K562 (cell line): ENCODE results near the gene IMPA2. TPM values are rescaled to one million over a fixed set of nuclear protein-coding genes. Genes with fewer than 3 reads are reported as not detected.

Source experiments
- ATAC-seq: fragments of 200-7000 bp; cut with Tn5 transposase; 3 replicates; pipeline ENCODE4 v1.9.1; 2020; ENCODE audit warnings: moderate library complexity
- BruUV-seq: library from RNA; stranded (reverse); fragments of 400-500 nt; replicated peaks from 2 replicates; lab custom pipeline; 2021; lab: Mats Ljungman, UMichigan
- CTCF ChIA-PET: fragments of 300-600 bp; formaldehyde crosslinking; extraction: SDS; loops from one replicate; lab custom pipeline; 2021; ENCODE audit warnings: low intra/inter-chr PET ratio; lab: Yijun Ruan, JAX
- POLR2A ChIA-PET: fragments of 300-600, 350-650 bp; sonication (Branson Sonifier 250); formaldehyde crosslinking; extraction: SDS; loops from one replicate; lab custom pipeline; 2021; ENCODE audit warnings: antibody characterized with exemption, inconsistent platforms; lab: Yijun Ruan, JAX
- DNase-seq, 4 experiments: peaks; one replicate each; pipeline versions ENCODE4 v3.0.0 to v3.0.0-alpha.2; 2011 to 2018; ENCODE audit warnings: low spot score in 3 of 4, mixed read lengths in 3 of 4; ENCODE audit errors: extremely low read depth in 1 of 4
- FAIRE-seq: peaks from 2 replicates; lab custom pipeline; 2011; peaks lifted over from hg19 to GRCh38; lab: Jason Lieb, UNC
- H2AFZ ChIP-seq: 2 replicates; pipeline ENCODE4 v1.6.0; 2011; ENCODE audit warnings: low read depth, low read length, control low read depth, inconsistent platforms
- H3K27ac ChIP-seq: fragments of 200-600 bp; 3 replicates; pipeline ENCODE4 v1.8.0; 2011; ENCODE audit warnings: low read depth, mild to moderate bottlenecking, control low read depth, inconsistent platforms, low read length, moderate library complexity, mixed read lengths; ENCODE audit errors: extremely low read depth
- H3K27me3 ChIP-seq, 2 experiments: fragments of 300-600 bp in 1 of 2; 2 replicates in 1 of 2; 3 replicates in 1 of 2; pipeline versions ENCODE4 v1.6.0 to v1.8.0; 2011; ENCODE audit warnings: inconsistent platforms in 2 of 2, low read length in 2 of 2, mild to moderate bottlenecking in 1 of 2, mixed read lengths in 1 of 2, moderate library complexity in 1 of 2; ENCODE audit not compliant: control insufficient read depth in 2 of 2, insufficient read depth in 2 of 2
- H3K36me3 ChIP-seq: fragments of 300-600 bp; 3 replicates; pipeline ENCODE4 v1.8.0; 2011; ENCODE audit warnings: mild to moderate bottlenecking, low read length, inconsistent platforms; ENCODE audit not compliant: control insufficient read depth, insufficient read depth
- H3K4me1 ChIP-seq, 2 experiments: fragments of 200-600 bp in 1 of 2; replicated peaks in 1 of 2; 2 replicates in 1 of 2; 3 replicates in 1 of 2; pipeline versions ENCODE4 v1.5.1 to v1.8.0; 2011; ENCODE audit warnings: inconsistent platforms in 2 of 2, low read length in 2 of 2, mild to moderate bottlenecking in 1 of 2, mixed read lengths in 1 of 2, moderate library complexity in 1 of 2; ENCODE audit not compliant: control insufficient read depth in 2 of 2, insufficient read depth in 2 of 2
- H3K4me2 ChIP-seq: 2 replicates; pipeline ENCODE4 v1.6.1; 2011; ENCODE audit warnings: low read length, control low read depth, inconsistent platforms, mixed read lengths; ENCODE audit not compliant: insufficient read depth
- H3K4me3 ChIP-seq: fragments of 200-600 bp; sonication (generic), shearing (Covaris generic); 2 replicates; pipeline ENCODE4 v1.5.1; 2016; ENCODE audit warnings: control low read depth, inconsistent platforms
- H3K79me2 ChIP-seq: fragments of 200-600 bp; 3 replicates; pipeline ENCODE4 v1.8.0; 2011; ENCODE audit warnings: low read length, inconsistent platforms; ENCODE audit not compliant: control insufficient read depth, insufficient read depth
- H3K9ac ChIP-seq, 2 experiments: 2 replicates each; pipeline versions ENCODE4 v1.6.0 to v1.6.1; 2011; ENCODE audit warnings: low read depth in 2 of 2, low read length in 2 of 2, control low read depth in 1 of 2, inconsistent platforms in 1 of 2, mild to moderate bottlenecking in 1 of 2, mixed read lengths in 1 of 2; ENCODE audit not compliant: insufficient read depth in 1 of 2
- H3K9me1 ChIP-seq: one replicate; pipeline ENCODE4 v1.6.0; 2011; ENCODE audit warnings: inconsistent platforms, mild to moderate bottlenecking, low read length, moderate library complexity; ENCODE audit not compliant: control insufficient read depth, insufficient read depth
- H3K9me3 ChIP-seq: replicated peaks from 2 replicates; pipeline ENCODE4 v1.5.1; 2011; ENCODE audit warnings: low read depth, low read length, inconsistent platforms; ENCODE audit not compliant: control insufficient read depth, insufficient read depth
- H4K20me1 ChIP-seq: replicated peaks from 2 replicates; pipeline ENCODE4 v1.6.1; 2011; ENCODE audit warnings: low read length, inconsistent platforms, mixed read lengths; ENCODE audit not compliant: control insufficient read depth, insufficient read depth
- BRD9 ChIP-seq: fragments of 450-650 bp; IDR thresholded peaks from 2 replicates; pipeline ENCODE4 v1.6.1; 2018; ENCODE audit warnings: low read depth; ENCODE audit not compliant: partially characterized antibody
- HOXB6 ChIP-seq: fragments of 250-450 bp; sonication (Bioruptor Pico); IDR thresholded peaks from 2 replicates; pipeline ENCODE4 v1.5.1; 2022; ENCODE audit warnings: mild to moderate bottlenecking, borderline replicate concordance
- NONO ChIP-seq, 2 experiments: fragments of 200-400 bp in 1 of 2; fragments of 450-650 bp in 1 of 2; formaldehyde crosslinking in 1 of 2; IDR thresholded peaks; 2 replicates each; pipeline ENCODE4 v1.6.1; 2017; ENCODE audit warnings: low read depth in 2 of 2, mild to moderate bottlenecking in 2 of 2, moderate library complexity in 2 of 2, low read length in 1 of 2
- XRCC5 ChIP-seq: fragments of 200-400 bp; formaldehyde crosslinking; IDR thresholded peaks from 2 replicates; pipeline ENCODE4 v1.6.1; 2017; ENCODE audit warnings: low read depth, mild to moderate bottlenecking, low read length
- ZFP36 ChIP-seq: fragments of 150-350 bp; IDR thresholded peaks from 2 replicates; pipeline ENCODE4 v1.6.1; 2018; ENCODE audit warnings: low read length, low read depth; ENCODE audit not compliant: partially characterized antibody
- ZKSCAN3 ChIP-seq: fragments of 250-450 bp; sonication (Bioruptor Pico); IDR thresholded peaks from 2 replicates; pipeline ENCODE4 v1.4.0; 2020
- ZKSCAN8 ChIP-seq: fragments of 200-800 bp; sonication (Bioruptor generic); IDR thresholded peaks from 2 replicates; pipeline ENCODE4 v1.6.1; 2016; ENCODE audit warnings: missing genetic modification characterization, missing compliant biosample characterization
- WGBS: fragments of 100-300 bp; shearing (Covaris generic); methylation state at CpG from one replicate; pipeline ENCODE4 v1.1.6; 2016; ENCODE audit warnings: low coverage, mixed read lengths; ENCODE audit not compliant: insufficient coverage; ENCODE audit errors: missing lambda C conversion rate; 5-methylcytosine and 5-hydroxymethylcytosine counted together
- in situ Hi-C: fragments of 300-500 bp; cut with MboI; formaldehyde crosslinking; loops from 4 replicates; pipeline ENCODE4 v1.15.0; 2018; ENCODE audit warnings: inconsistent platforms, mixed read lengths
- intact Hi-C: fragments of 100-400 bp; cut with micrococcal nuclease; formaldehyde crosslinking; loops from 2 replicates; pipeline ENCODE4 v1.14.2; 2022
- polyA plus RNA-seq, 8 experiments: library from polyadenylated mRNA; depleted of rRNA in 4 of 8; stranded (reverse) in 5 of 8; unstranded in 3 of 8; fragments of >200 nt; fragmentation: Nextera tagmentation in 2 of 8; fragmentation: Illumina TruSeq in 1 of 8; extraction: Ambion mirVana in 2 of 8; extraction: Trizol in 1 of 8; gene quantifications; 2 replicates each; pipeline versions ENCODE4 v1.2.1 to v1.2.3, GENCODE V29; 2011 to 2014; ENCODE audit warnings: inconsistent platforms in 1 of 8, missing spikeins in 1 of 8
- total RNA-seq, 7 experiments: library from RNA; depleted of rRNA in 6 of 7; stranded (reverse); fragments of >200 nt in 6 of 7; fragmentation: Illumina TruSeq in 2 of 7; extraction: Trizol in 2 of 7; gene quantifications; 2 replicates each; pipeline versions ENCODE4 v1.2.1 to v1.2.3, GENCODE V29; 2011 to 2021; ENCODE audit warnings: low replicate concordance in 1 of 7

Gene IMPA2
- total and polyA plus RNA-seq, 9 of the 15 experiments (the other 6 are each of a cell fraction or from before 2014, with no cell fraction given) = 0.62 to 11.3 (median 5.7) TPM

DNA sequence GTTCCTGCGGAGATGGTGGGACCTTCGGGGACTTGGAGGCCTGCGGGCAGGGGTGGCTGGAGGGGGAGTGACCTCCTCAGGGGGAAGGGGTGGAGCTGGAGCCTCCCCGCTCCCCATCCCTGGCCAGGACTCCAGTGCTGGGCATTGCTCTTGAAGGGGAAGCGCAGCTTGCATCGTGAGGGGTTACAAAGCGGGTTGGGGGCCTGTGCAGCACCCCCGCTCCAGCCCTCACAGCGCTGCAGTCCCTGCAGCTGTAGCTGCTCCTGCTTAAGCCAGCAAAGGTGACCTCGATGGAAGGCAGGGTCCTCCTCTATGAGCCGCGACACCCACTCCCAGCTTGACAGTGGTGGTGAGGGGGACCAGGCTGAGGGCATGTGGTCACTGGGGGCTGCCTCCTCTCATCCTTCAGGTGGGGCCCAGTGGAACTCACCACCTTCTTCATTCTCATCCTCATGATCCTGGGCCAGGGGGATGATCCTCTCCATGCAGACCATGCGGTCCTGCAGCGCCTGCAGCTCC lies 75.6 kb downstream of the IMPA2 start:
- CTCF ChIA-PET = no interaction called here
- TF ChIP-seq ZKSCAN8 (CRISPR knock-in tag) = no peak
- TF ChIP-seq ZFP36 = no peak
- TF ChIP-seq NONO (IDR thresholded peaks at IDR 0.05; ENCODE audit: low read depth in 2 of 2, low read length in 1 of 2) = no peak
- no peak for TF ChIP-seq BRD9
- TF ChIP-seq ZKSCAN3 (CRISPR knock-in tag) = no peak
- no peak for TF ChIP-seq HOXB6 (CRISPR knock-in tag)
- TF ChIP-seq XRCC5 = no peak
- TF ChIP-seq, all 486 proteins: peak for 0
- Histone ChIP-seq H3K79me2 (no peaks in the 10 kb centered on the region), H3K4me2 (no peak overlapping the region), H4K20me1 (no peaks in the 10 kb centered on the region; the same call in 1 of the 2 replicates), H3K4me1 (peaks cover 0 to 20% of the 10 kb centered on the region in 2 experiments; a peak in 2 of 5 replicates), H3K9me3 (no peaks in the 10 kb centered on the region), H3K27ac (no peak overlapping the region), H2AFZ (no peak overlapping the region), H3K9ac (no peak overlapping the region), H3K4me3 (no peak overlapping the region), H3K9me1 (no peaks in the 10 kb centered on the region), H3K27me3 (peaks cover 14 to 45% of the 10 kb centered on the region in 2 experiments; a peak in 4 of 5 replicates), H3K36me3 (no peaks in the 10 kb centered on the region)
- 3% methylated on average over 11 of the region's 14 CpGs for WGBS
- in situ Hi-C loops = no loop called here
- POLR2A ChIA-PET = interaction anchor here (0.5 kb wide), 1 partner anchor 357 kb away, joined by 3 read pairs; no protein-coding TSS in a partner anchor
- no TSS peak for BruUV-seq
- no peak for FAIRE-seq
- no peak; the same call in 2 of the 3 replicates for ATAC-seq
- DNase-seq = no peak
- intact Hi-C loops = no loop called here
